Bronchial epithelial cell (primary cell): ENCODE measurements around the gene COG8. TPM values are rescaled to one million over a fixed set of nuclear protein-coding genes. Genes with fewer than 3 reads are reported as not detected.

Source experiments
- DNase-seq: peaks from one replicate; pipeline ENCODE4 v3.0.0-alpha.2; 2010; ENCODE audit warnings: low read depth
- FAIRE-seq: peaks from 2 replicates; lab custom pipeline; 2011; peaks lifted over from hg19 to GRCh38; lab: Jason Lieb, UNC
- H3K27me3 ChIP-seq: 2 replicates; pipeline ENCODE4 v1.5.1; 2011; ENCODE audit warnings: low read length; ENCODE audit not compliant: control insufficient read depth, insufficient read depth
- H3K36me3 ChIP-seq: 2 replicates; pipeline ENCODE4 v1.5.1; 2011; ENCODE audit warnings: low read length; ENCODE audit not compliant: control insufficient read depth, insufficient read depth
- H3K4me3 ChIP-seq: 2 replicates; pipeline ENCODE4 v1.5.1; 2011; ENCODE audit warnings: mild to moderate bottlenecking, low read depth, low read length, control low read depth
- CTCF ChIP-seq: IDR thresholded peaks from 2 replicates; pipeline ENCODE4 v1.5.1; 2011; ENCODE audit warnings: mild to moderate bottlenecking, moderate library complexity, low read length, control low read depth, inconsistent platforms; ENCODE audit not compliant: insufficient read depth, severe bottlenecking
- total RNA-seq: library from RNA; depleted of rRNA; stranded (reverse); fragments of >200 nt; gene quantifications from 2 replicates; pipeline ENCODE4 v1.2.1, GENCODE V29; 2014

COG8 gene
- total RNA-seq, 1 donor from 2014 or later, result 18.2 TPM

- TF ChIP-seq CTCF, result no peak
- H3K27me3 ChIP-seq, result no peaks in the 10 kb centered on the region
- FAIRE-seq (no peak), DNase-seq (no peak)
- peaks cover 3% of the 10 kb centered on the region for H3K36me3 ChIP-seq
- H3K4me3 ChIP-seq, result no peak overlapping the region
Measured at GRCh38 chr16:69378760-69379159, 39.4 kb upstream of the COG8 start.

- Histone ChIP-seq H3K36me3 (peaks cover 4% of the 10 kb centered on the region), H3K27me3 (no peaks in the 10 kb centered on the region), H3K4me3 (no peak overlapping the region)
- DNase-seq, result no peak
- no peak for FAIRE-seq
- TF ChIP-seq CTCF, result no peak
Measured at GRCh38 chr16:69378036-69378435, 38.7 kb upstream of the COG8 start.

GRCh38 chr16:69376393-69377059 lies 37.2 kb upstream of the COG8 start:
- no peak overlapping the region for H3K4me3 ChIP-seq
- no peak for TF ChIP-seq CTCF
- H3K27me3 ChIP-seq, result no peaks in the 10 kb centered on the region
- peaks cover 1% of the 10 kb centered on the region for H3K36me3 ChIP-seq
- DNase-seq (no peak), FAIRE-seq (no peak)

GRCh38 chr16:69373019-69373418 lies 33.7 kb upstream of the COG8 start:
- DNase-seq (no peak), FAIRE-seq (no peak)
- H3K36me3 ChIP-seq, result peaks cover 7% of the 10 kb centered on the region
- H3K4me3 ChIP-seq, result no peak overlapping the region
- TF ChIP-seq CTCF, result no peak
- H3K27me3 ChIP-seq, result no peaks in the 10 kb centered on the region

GRCh38 chr16:69371564-69371963 lies 32.2 kb upstream of the COG8 start:
- FAIRE-seq, result no peak
- no peaks in the 10 kb centered on the region for H3K27me3 ChIP-seq
- peaks cover 10% of the 10 kb centered on the region for H3K36me3 ChIP-seq
- H3K4me3 ChIP-seq, result no peak overlapping the region
- TF ChIP-seq CTCF, result no peak
- DNase-seq, result no peak

GRCh38 chr16:69368866-69369265 lies 29.5 kb upstream of the COG8 start:
- FAIRE-seq (no peak), DNase-seq (no peak)
- Histone ChIP-seq H3K36me3 (peaks cover 12% of the 10 kb centered on the region), H3K27me3 (no peaks in the 10 kb centered on the region), H3K4me3 (no peak overlapping the region)
- TF ChIP-seq CTCF, result no peak
